Caco-2 (cell line): Measurements from ENCODE around the gene EPG5. TPM values are rescaled to one million over a fixed set of nuclear protein-coding genes. Genes with fewer than 3 reads are reported as not detected.

Experiments used
- BruUV-seq: library from RNA; stranded (reverse); fragments of 400-500 nt; replicated peaks from 2 replicates; lab custom pipeline; 2021; lab: Mats Ljungman, UMichigan
- CTCF ChIA-PET: fragments of 300-600 bp; sonication (Branson Sonifier 250); formaldehyde crosslinking; loops from one replicate; lab custom pipeline; 2022; ENCODE audit warnings: antibody characterized with exemption; lab: Charles Lee
- POLR2A ChIA-PET: fragments of 300-600 bp; sonication (Branson Sonifier 250); formaldehyde crosslinking; loops from one replicate; lab custom pipeline; 2022; ENCODE audit warnings: antibody characterized with exemption; lab: Charles Lee
- DNase-seq, 2 experiments: peaks; one replicate each; pipeline versions ENCODE4 v3.0.0 to v3.0.0-alpha.2; 2020 to 2022
- H3K27me3 ChIP-seq: replicated peaks from 2 replicates; pipeline ENCODE4 v1.6.0; 2011; ENCODE audit warnings: low read length; ENCODE audit not compliant: control insufficient read depth, insufficient read depth
- H3K36me3 ChIP-seq: 2 replicates; pipeline ENCODE4 v1.5.1; 2011; ENCODE audit warnings: low read length; ENCODE audit not compliant: control insufficient read depth, insufficient read depth
- H3K4me1 ChIP-seq: fragments of 250-450 bp; sonication (Bioruptor Pico); 2 replicates; pipeline ENCODE4 v1.5.1; 2020; ENCODE audit warnings: mild to moderate bottlenecking
- H3K4me3 ChIP-seq: 2 replicates; pipeline ENCODE4 v1.5.1; 2011; ENCODE audit warnings: low read depth, mild to moderate bottlenecking, control low read depth, low read length
- H3K9me3 ChIP-seq: fragments of 250-450 bp; sonication (Bioruptor Pico); 2 replicates; pipeline ENCODE4 v1.5.1; 2020; ENCODE audit warnings: mild to moderate bottlenecking, moderate library complexity
- H3K27ac Mint-ChIP-seq: one replicate; pipeline ENCODE4 v1.8.0; 2022; ENCODE audit warnings: mixed read lengths; ENCODE audit not compliant: unreplicated experiment
- H3K27me3 Mint-ChIP-seq: one replicate; pipeline ENCODE4 v1.8.0; 2022; ENCODE audit warnings: mixed read lengths; ENCODE audit not compliant: insufficient read depth, unreplicated experiment
- H3K36me3 Mint-ChIP-seq: one replicate; pipeline ENCODE4 v1.8.0; 2022; ENCODE audit warnings: mild to moderate bottlenecking, mixed read lengths; ENCODE audit not compliant: insufficient read depth, unreplicated experiment
- H3K4me1 Mint-ChIP-seq: one replicate; pipeline ENCODE4 v1.8.0; 2022; ENCODE audit warnings: low read depth, mixed read lengths; ENCODE audit not compliant: unreplicated experiment
- H3K4me3 Mint-ChIP-seq: one replicate; pipeline ENCODE4 v1.8.0; 2022; ENCODE audit warnings: mild to moderate bottlenecking, moderate library complexity, mixed read lengths; ENCODE audit not compliant: unreplicated experiment
- H3K9me3 Mint-ChIP-seq: one replicate; pipeline ENCODE4 v1.8.0; 2022; ENCODE audit warnings: mixed read lengths; ENCODE audit not compliant: unreplicated experiment
- CTCF ChIP-seq, 2 experiments: fragments of 200-600 bp in 1 of 2; IDR thresholded peaks; 1 replicate in 1 of 2; 2 replicates in 1 of 2; pipeline versions ENCODE4 v1.5.1 to v1.8.0; 2011 to 2022; ENCODE audit warnings: antibody characterized with exemption in 1 of 2, control low read depth in 1 of 2, inconsistent platforms in 1 of 2, low read depth in 1 of 2, low read length in 1 of 2, mild to moderate bottlenecking in 1 of 2, moderate library complexity in 1 of 2; ENCODE audit not compliant: insufficient read depth in 1 of 2, severe bottlenecking in 1 of 2, unreplicated experiment in 1 of 2
- intact Hi-C: fragments of 100-400 bp; cut with micrococcal nuclease; formaldehyde crosslinking; loops from one replicate; pipeline ENCODE4 v1.10.0; 2022; ENCODE audit not compliant: unreplicated experiment
- total RNA-seq: library from RNA; stranded (reverse); gene quantifications from 2 replicates; pipeline ENCODE4 v1.2.3, GENCODE V29; 2022

EPG5 gene
- total RNA-seq, 1 experiment from 2014 or later: 12.0 TPM

GRCh38 chr18:45838302-45839070, 128.6 kb downstream of the EPG5 start:
- no peaks in the 10 kb centered on the region for H3K27me3 Mint-ChIP-seq
- no peak for DNase-seq

GRCh38 chr18:45837283-45838070, 129.7 kb downstream of the EPG5 start:
- no peaks in the 10 kb centered on the region for H3K27me3 Mint-ChIP-seq
- peak in 1 of 2 experiments; percentile 22 for DNase-seq
- H3K9me3 Mint-ChIP-seq: no peaks in the 10 kb centered on the region
- TF ChIP-seq CTCF (IDR thresholded peaks at IDR 0.05; ENCODE audit: insufficient read depth in 1 of 2, low read depth in 1 of 2, low read length in 1 of 2, severe bottlenecking in 1 of 2, unreplicated experiment in 1 of 2): no peak
- ChIA-PET CTCF (interaction anchor here (0.6 kb wide), 1 partner anchor 114 kb away, joined by 3 read pairs; the partner anchor contains the start of gene SLC14A1), POLR2A (no interaction called here)
- peak overlapping the region; percentile 14 for H3K4me3 ChIP-seq
- no peaks in the 10 kb centered on the region for H3K9me3 ChIP-seq
- H3K36me3 ChIP-seq: no peaks in the 10 kb centered on the region; the same call in 1 of the 2 replicates
- BruUV-seq: no TSS peak
- H3K36me3 Mint-ChIP-seq: no peaks in the 10 kb centered on the region
- no peak overlapping the region for H3K27ac Mint-ChIP-seq
- H3K4me3 Mint-ChIP-seq: no peak overlapping the region
- H3K27me3 ChIP-seq: no peaks in the 10 kb centered on the region
- intact Hi-C loops: no loop called here
- peaks cover 24% of the 10 kb centered on the region for H3K4me1 Mint-ChIP-seq
- H3K4me1 ChIP-seq: 0 out of 2 replicates have a peak, but pooled peaks cover 10% of the 10 kb centered on the region

More at GRCh38 chr18:45838302-45839070, 128.6 kb downstream of the EPG5 start:
- no peaks in the 10 kb centered on the region for H3K36me3 Mint-ChIP-seq
- Histone ChIP-seq H3K36me3 (no peaks in the 10 kb centered on the region; the same call in 1 of the 2 replicates), H3K27me3 (no peaks in the 10 kb centered on the region), H3K4me3 (no peak overlapping the region), H3K4me1 (0 out of 2 replicates have a peak, but pooled peaks cover 10% of the 10 kb centered on the region), H3K9me3 (no peaks in the 10 kb centered on the region)
- ChIA-PET POLR2A (no interaction called here), CTCF (no interaction called here)
- no TSS peak for BruUV-seq
- intact Hi-C loops: loop anchor here (1.0 kb wide), 2 partner anchors 115 to 147 kb away; no protein-coding TSS in a partner anchor
- TF ChIP-seq CTCF (IDR thresholded peaks at IDR 0.05; ENCODE audit: insufficient read depth in 1 of 2, low read depth in 1 of 2, low read length in 1 of 2, severe bottlenecking in 1 of 2, unreplicated experiment in 1 of 2): no peak
- H3K9me3 Mint-ChIP-seq: no peaks in the 10 kb centered on the region
- H3K27ac Mint-ChIP-seq: no peak overlapping the region
- H3K4me3 Mint-ChIP-seq: no peak overlapping the region
- peaks cover 24% of the 10 kb centered on the region for H3K4me1 Mint-ChIP-seq
